HG03439 (cell line): ENCODE results near the gene AMHR2.

Experiments used
- ATAC-seq: cut with Tn5 transposase; IDR thresholded peaks from one replicate; pipeline ENCODE4 v1.9.1; 2021; ENCODE audit warnings: mild to moderate bottlenecking, moderate library complexity; ENCODE audit not compliant: unreplicated experiment

The AMHR2 gene

GRCh38 chr12:53478865-53479264 lies 55.2 kb downstream of the AMHR2 start:
- ATAC-seq = no peak

GRCh38 chr12:53479331-53479730 lies 55.7 kb downstream of the AMHR2 start:
- ATAC-seq = no peak

GRCh38 chr12:53480491-53481442 lies 57.1 kb downstream of the AMHR2 start:
- no peak for ATAC-seq
